Anterior cingulate cortex (tissue), 58 donors: ENCODE data around the gene PLD2.

Experiments
- DNase-seq, 58 donors: peaks; one replicate each; lab custom pipeline; 2025; lab: John Stamatoyannopoulos, UW

The PLD2 gene

GRCh38 chr17:4833178-4833940 lies 26.4 kb downstream of the PLD2 start, which contains the start of gene MINK1:
Gene MINK1, plus strand, starts transcription at chr17:4833340. Its CDS starts 244 bp downstream, at chr17:4833584.
- peak in 56 of 58 donors; percentile 26 to 91 (median 82) for DNase-seq

DNA sequence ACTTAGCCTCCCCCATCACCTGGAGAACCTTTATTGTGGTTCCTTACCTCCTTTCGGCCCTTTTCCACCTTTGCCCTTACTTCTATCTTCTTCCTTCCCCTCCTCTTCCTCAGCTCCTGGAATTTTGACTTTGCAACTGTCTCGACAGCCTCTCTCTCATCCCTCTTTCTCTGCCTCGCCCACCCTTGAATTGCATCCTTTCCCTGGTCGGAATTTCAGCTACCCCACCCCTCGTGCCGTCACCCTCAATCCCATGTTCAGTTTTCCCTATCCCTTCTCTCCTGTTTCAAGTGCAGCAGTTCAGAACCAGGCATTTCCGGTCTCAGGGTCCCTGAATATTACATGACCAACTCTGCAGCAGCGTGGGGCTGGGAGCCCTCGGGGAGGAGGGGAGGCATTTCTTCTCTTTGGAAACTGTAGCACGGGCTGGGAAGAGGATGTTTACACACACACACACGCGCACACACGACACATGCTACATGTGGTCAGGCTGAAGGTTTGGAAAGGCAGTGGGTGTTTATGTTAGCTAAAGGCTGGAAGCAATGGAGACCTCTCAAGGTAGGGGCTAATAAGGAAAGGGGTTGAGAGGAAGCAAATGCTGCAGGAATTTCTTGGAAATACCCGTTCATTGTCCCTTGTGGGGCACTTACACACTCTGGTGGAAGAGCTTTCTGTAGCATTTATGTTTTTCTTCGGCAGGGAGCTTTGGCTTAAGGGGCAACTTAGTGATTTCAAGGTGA lies 27.2 kb downstream of the PLD2 start:
- DNase-seq = peak in 14 of 58 donors; percentile 14 to 44 (median 28)

DNA sequence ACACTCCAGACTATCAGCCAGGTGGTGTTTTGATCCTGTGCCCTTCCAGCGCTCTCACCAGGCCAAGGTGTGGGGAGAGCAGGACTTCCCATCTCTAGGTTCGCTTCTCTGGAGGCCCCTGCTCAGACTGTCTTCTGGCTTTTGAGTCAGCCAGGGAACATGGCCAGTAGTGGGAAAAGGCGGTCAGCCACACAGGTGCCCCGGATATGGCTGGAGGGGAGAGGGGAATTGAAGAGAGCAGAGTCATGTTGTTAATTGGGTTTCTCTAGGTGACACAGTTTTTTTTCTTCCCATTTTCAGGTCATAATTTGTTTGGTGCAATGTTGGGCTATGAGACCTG lies 27.7 kb downstream of the PLD2 start:
- DNase-seq = peak in 1 of 58 donors; percentile 29

- DNase-seq = no peak
Observed at GRCh38 chr17:4836221-4836620, 29.3 kb downstream of the PLD2 start.

DNA sequence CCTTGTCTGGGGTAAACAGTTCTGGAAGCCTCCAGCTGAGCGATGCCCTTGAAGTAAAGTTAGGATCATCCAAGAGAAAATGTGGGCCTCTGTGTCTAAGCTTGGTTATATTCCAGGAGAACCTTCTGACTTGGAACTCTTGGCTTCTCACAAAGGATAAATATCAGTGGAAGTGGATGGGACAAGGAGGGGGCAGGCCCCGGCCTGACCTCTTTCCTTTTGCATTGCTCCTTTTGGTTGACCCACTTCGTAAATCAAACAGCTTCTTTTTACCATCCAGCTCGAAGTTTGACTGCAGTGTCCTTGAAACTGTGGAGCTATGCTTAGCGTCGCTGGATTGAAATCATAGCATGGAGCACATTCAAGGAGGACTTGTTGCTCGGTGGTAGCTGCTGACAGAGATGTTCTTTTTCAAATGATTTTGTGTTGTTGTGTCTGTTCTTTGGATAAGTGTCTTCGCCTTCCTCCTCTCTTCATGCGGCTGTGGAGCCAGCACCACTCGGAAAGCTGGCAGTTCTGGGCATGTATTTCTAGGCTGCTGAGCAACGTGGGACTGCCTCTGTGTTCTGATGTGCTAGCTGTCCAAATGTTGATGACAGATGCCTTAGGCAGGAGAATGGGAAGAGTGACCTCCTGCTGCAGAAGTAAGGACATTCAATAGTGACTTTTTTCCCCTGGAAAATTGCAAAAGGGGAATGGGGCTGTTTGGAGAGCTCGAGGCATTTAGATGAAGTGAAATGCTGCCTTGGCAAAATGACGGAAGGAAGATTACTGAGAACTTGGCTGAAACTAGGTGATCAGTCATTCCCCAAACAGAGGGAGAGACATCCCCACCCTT lies 30.7 kb downstream of the PLD2 start:
- peak in 41 of 58 donors; percentile 10 to 78 (median 44) for DNase-seq

DNA sequence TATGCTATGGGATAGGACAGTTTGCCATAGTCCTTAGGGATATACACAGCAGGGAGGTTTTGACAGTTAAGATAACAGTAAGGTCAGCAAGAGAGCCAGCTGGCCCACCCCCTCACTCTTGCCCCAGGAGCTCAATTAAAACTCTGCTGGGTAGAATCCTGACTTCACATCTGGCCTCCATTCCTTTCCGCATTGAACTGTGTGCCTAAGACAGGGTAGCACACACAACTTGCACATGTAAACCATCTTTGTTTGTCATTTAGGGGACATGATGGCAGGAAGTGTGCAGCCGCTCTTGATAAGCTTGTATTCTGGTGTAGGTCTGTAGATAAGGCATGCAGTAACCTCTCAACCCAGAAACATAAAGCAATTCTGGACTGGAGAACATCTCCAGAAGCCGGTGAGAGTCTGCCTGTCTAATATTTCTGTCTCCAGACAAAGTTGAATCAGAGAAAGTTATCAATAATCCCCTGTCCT lies 31.4 kb downstream of the PLD2 start:
- no peak for DNase-seq

- no peak for DNase-seq
Observed at GRCh38 chr17:4839221-4839620, 32.3 kb downstream of the PLD2 start.

- DNase-seq = no peak
Observed at GRCh38 chr17:4839965-4840892, 33.3 kb downstream of the PLD2 start.

DNA sequence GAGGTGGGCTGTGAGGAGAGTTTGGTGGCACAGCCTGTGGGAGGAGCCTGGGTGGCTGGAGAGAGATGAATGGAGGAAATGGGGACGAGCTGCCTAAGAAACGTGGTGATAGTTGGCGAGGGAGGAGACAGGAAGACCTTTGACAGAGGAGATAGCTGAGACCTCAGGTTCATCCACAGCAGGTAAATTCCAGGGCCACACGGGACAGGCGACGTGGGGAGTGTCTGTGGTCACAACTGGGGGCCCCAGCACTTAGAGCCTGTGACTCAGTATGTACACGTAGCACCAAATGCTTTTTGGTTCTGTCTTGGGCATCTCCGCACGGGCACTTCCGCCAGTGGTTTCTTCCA lies 33.9 kb downstream of the PLD2 start:
- no peak for DNase-seq

GRCh38 chr17:4842376-4842775 lies 35.4 kb downstream of the PLD2 start:
- DNase-seq = no peak

GRCh38 chr17:4843321-4844000 lies 36.5 kb downstream of the PLD2 start:
- DNase-seq = no peak

DNA sequence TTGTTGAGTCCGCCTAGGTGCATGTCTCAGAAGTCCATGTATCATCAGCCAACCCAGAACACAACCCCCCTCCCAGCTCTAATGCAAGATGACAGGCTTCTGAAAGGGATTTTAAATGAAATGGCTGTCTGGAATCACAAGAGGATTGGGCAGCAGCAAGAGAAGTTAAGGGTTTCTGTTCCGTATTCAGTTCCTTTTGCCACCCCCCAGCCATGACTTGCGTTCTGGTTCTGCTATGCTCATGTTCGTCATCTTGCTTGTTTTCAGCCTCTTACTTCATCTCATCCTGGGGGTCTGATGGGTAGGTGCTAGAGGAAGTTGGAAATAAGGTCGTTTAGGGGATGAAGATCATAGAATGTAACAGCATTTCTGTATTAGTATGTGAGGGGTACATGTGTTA lies 38.2 kb downstream of the PLD2 start:
- DNase-seq = peak in 2 of 58 donors; percentile 30 to 31

DNA sequence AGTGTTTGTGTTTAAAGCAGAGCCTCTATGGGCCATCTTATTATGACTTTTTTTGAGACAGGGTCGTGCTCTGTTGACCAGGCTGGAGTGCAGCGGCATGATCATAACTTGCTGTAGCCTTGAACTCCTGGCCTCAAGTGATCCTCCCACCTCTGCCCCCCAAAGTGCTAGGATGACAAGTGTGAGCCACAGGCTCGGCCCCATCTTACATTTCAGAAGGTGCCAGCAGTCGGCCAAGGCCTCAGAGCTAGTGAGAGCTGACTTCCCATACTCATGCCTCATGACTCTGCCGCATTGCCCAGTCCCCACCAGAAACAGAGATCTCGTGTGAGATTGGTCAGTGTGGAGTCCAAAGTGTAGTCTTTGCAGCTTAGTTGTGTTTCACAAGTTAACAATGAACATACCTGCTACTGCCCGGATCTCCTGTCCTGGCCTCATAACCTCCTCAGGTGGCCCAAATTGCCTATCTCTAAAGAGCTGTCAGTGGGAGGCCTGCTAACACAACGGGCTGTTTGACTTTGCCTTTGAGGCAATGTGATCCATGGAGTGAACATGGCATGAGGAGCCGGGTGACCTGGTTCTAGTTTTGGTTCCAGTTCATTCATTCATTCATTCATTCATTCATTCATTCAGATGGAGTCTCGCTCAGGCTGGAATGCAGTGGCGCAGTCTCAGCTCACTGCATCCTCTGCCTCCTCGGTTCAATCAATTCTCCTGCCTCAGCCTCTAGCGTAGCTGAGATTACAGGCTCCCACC lies 39.9 kb downstream of the PLD2 start:
- DNase-seq = no peak

DNA sequence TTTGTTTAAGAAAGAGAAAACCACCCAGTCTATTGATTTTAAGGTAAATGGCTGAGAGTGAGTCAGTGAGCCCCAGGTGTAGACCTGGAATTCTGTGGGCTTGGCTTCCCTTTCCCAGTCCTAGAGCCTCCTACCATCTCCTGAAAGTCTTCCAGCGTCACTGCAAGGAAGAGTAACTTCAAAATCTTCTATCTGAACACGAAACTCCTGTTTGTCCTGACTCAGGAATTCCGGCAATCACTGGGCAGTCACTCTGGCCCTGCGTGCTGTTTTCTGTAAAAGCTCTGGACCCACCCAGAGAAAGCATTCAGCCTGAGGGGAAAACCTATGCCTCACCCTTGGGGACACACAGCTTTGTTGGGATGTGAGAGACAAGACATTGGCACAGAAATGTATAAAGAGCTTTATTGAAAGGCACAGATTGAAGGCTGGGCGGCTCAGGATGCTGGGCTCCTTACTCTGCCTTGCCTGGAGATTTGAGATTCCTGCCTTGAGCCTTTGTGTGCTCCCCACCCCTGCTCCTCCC lies 42.1 kb downstream of the PLD2 start:
- no peak for DNase-seq

DNA sequence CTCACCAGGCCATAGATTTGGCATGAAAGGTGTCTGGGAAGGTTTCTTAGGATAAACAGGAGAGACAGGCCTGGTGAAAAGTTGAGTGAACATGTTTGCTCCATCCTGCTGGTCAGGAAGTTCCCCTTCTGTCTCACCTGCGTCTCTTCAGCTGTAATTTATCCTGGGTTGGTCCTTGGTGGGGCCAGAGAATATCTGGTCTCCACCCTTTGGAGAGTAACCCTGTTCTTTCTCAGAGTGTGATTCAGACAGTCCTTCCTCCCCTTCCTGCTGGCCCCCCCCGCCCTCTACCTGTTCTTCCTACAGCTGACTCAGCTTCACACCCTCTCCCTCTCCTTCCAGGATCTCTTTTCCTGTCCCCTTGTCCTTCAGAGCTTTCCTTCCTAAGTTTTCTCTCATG lies 43.3 kb downstream of the PLD2 start:
- DNase-seq = no peak

DNA sequence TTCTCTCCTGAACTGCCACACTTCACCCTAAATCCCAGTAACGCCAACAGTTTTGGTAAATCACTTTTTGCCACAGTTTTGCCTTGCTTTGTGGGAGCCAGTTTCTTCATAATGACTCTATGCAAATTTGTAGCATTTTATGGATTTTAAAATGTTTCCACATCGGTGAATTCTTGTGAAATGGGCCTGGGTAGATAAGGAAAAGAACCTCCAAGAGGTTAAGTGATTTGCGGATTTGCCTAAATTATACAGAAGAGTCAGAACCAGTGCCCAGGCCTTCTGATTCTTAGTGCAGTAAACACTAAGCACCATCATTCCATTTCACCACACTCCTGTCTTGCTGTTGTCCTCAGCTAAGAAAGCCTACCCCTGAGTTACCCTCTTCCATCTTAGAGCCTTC lies 44.1 kb downstream of the PLD2 start:
- DNase-seq = no peak

- DNase-seq = no peak
Observed at GRCh38 chr17:4852567-4853207, 45.7 kb downstream of the PLD2 start.

GRCh38 chr17:4853208-4853671 lies 46.3 kb downstream of the PLD2 start:
- no peak for DNase-seq
